Epithelial cell of proximal tubule (primary cell): ENCODE data around the gene TMEM151A. TPM values are rescaled to one million over a fixed set of nuclear protein-coding genes. Genes with fewer than 3 reads are reported as not detected.

Experiments
- DNase-seq: peaks from one replicate; pipeline ENCODE4 v3.0.0-alpha.2; 2011; ENCODE audit warnings: low read depth
- H3K4me3 ChIP-seq: 2 replicates; pipeline ENCODE4 v1.5.1; 2011; ENCODE audit warnings: low read depth, mild to moderate bottlenecking, low read length
- CTCF ChIP-seq: conservative IDR thresholded peaks from 2 replicates; pipeline ENCODE4 v1.5.1; 2012; ENCODE audit warnings: low read depth, mild to moderate bottlenecking, low read length
- total RNA-seq: library from RNA; depleted of rRNA; stranded (reverse); fragments of >200 nt; gene quantifications from 2 replicates; pipeline ENCODE4 v1.2.3, GENCODE V29; 2015

Gene TMEM151A
- total RNA-seq, 1 donor from 2014 or later, result 0.58 TPM

- no peak for TF ChIP-seq CTCF
- H3K4me3 ChIP-seq, result no peak overlapping the region
- DNase-seq, result no peak
These were observed 40.1 kb downstream of the TMEM151A start for GRCh38 chr11:66331542-66332370.

GRCh38 chr11:66332371-66333219 is 40.9 kb downstream of the TMEM151A start:
- TF ChIP-seq CTCF, result no peak
- no peak for DNase-seq
- H3K4me3 ChIP-seq, result no peak overlapping the region

- no peak for DNase-seq
- TF ChIP-seq CTCF, result no peak
- no peak overlapping the region for H3K4me3 ChIP-seq
These were observed 41.7 kb downstream of the TMEM151A start for GRCh38 chr11:66333220-66333877.

- TF ChIP-seq CTCF, result no peak
- no peak overlapping the region for H3K4me3 ChIP-seq
- no peak for DNase-seq
These were observed 42.4 kb downstream of the TMEM151A start for GRCh38 chr11:66333896-66334604.

DNA sequence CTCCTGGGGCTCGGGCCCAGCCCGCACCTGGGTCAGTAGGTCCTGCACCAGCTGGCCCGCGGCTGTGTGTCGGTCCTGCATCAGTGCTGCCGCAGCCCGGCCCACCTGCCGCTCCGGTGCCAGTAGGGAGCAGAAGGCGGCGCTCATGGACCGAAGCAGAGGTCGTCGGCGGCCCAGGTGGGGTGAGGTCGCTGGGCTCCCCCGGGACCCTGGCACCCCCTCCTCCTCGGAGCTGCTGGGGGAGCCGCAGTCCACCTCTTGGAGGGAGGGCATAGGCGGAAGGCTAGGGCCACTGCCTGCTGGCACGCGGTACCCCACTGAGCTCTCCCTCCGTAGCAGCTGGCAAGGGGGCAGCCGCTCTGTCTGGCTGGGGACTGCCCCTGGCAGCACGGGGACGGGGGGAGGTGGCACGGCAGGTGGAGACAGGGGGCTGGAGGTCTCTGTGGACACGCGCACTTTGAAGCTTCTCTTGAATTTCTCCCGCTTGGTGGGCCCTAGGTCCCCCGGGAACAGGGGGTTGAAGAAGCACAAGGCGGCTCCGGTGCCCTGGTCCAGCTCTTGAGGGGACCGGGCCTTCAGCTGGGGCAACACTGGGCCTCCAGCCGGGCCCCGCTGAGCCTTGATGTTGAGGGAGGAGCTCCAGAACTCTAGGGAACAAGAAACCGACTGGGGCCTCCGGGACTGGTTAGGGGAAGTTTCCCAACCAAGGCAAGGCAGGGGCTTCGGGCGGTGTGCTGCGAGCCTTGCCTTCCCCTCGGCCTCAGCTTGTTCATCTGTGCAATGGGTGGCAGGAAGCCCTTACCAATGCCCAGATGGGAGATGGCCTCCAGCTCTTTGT is 43.1 kb downstream of the TMEM151A start:
- H3K4me3 ChIP-seq, result peak overlapping the region; percentile 96
- DNase-seq, result no peak
- no peak for TF ChIP-seq CTCF
